GM23338 (cell line): ENCODE results near the gene ABL1. TPM values are rescaled to one million over a fixed set of nuclear protein-coding genes. Genes with fewer than 3 reads are reported as not detected.

Experiments used
- ATAC-seq: fragments of 200-7000 bp; cut with Tn5 transposase; 3 replicates; pipeline ENCODE4 v1.9.1; 2020
- DNase-seq: peaks from one replicate; pipeline ENCODE4 v3.0.0-alpha.2; 2015; ENCODE audit warnings: low spot score
- H2AFZ ChIP-seq: fragments of 200-600 bp; sonication (generic); 2 replicates; pipeline ENCODE4 v1.8.0; 2016; ENCODE audit warnings: antibody characterized with exemption, mild to moderate bottlenecking, moderate library complexity
- H3F3A ChIP-seq: fragments of 200-600 bp; sonication (generic); replicated peaks from 2 replicates; pipeline ENCODE4 v1.8.0; 2017; ENCODE audit warnings: antibody characterized with exemption, mixed run types, low read depth
- H3K27ac ChIP-seq: fragments of 200-600 bp; sonication (generic); 2 replicates; pipeline ENCODE4 v1.6.1; 2016; ENCODE audit warnings: low read depth
- H3K27me3 ChIP-seq: fragments of 200-600 bp; sonication (generic); 2 replicates; pipeline ENCODE4 v1.8.0; 2016; ENCODE audit warnings: mild to moderate bottlenecking, mixed run types, moderate library complexity; ENCODE audit not compliant: insufficient read depth
- H3K36me3 ChIP-seq: fragments of 200-600 bp; sonication (generic); 2 replicates; pipeline ENCODE4 v1.8.0; 2016; ENCODE audit warnings: mild to moderate bottlenecking; ENCODE audit not compliant: insufficient read depth
- H3K4me1 ChIP-seq: fragments of 200-600 bp; sonication (generic); 2 replicates; pipeline ENCODE4 v1.8.0; 2016; ENCODE audit warnings: mild to moderate bottlenecking, moderate library complexity; ENCODE audit not compliant: insufficient read depth
- H3K4me2 ChIP-seq: fragments of 200-600 bp; sonication (generic); 2 replicates; pipeline ENCODE4 v1.7.1; 2017; ENCODE audit warnings: mixed run types
- H3K4me3 ChIP-seq: fragments of 200-600 bp; sonication (generic); 2 replicates; pipeline ENCODE4 v1.6.1; 2016; ENCODE audit warnings: mixed run types
- H3K79me2 ChIP-seq: fragments of 200-600 bp; sonication (generic); replicated peaks from 2 replicates; pipeline ENCODE4 v1.8.0; 2017; ENCODE audit warnings: mild to moderate bottlenecking; ENCODE audit not compliant: insufficient read depth
- H3K9me2 ChIP-seq: fragments of 200-600 bp; sonication (generic); 2 replicates; pipeline ENCODE4 v1.8.0; 2017; ENCODE audit not compliant: insufficient read depth
- H4K20me1 ChIP-seq: fragments of 200-600 bp; sonication (generic); replicated peaks from 2 replicates; pipeline ENCODE4 v1.8.0; 2017; ENCODE audit warnings: mild to moderate bottlenecking; ENCODE audit not compliant: insufficient read depth
- H3K27ac Mint-ChIP-seq: 2 replicates; pipeline ENCODE4 v1.8.0; 2020; ENCODE audit warnings: inconsistent platforms, mild to moderate bottlenecking, moderate library complexity, mixed read lengths
- H3K27me3 Mint-ChIP-seq: 3 replicates; pipeline ENCODE4 v1.8.0; 2022; ENCODE audit warnings: low read depth, mild to moderate bottlenecking, moderate library complexity, mixed read lengths, inconsistent platforms; ENCODE audit not compliant: insufficient read depth, poor library complexity
- H3K36me3 Mint-ChIP-seq: 3 replicates; pipeline ENCODE4 v1.8.0; 2021; ENCODE audit warnings: low read depth, mild to moderate bottlenecking, inconsistent platforms, moderate library complexity, mixed read lengths
- H3K4me1 Mint-ChIP-seq: 3 replicates; pipeline ENCODE4 v1.8.0; 2020; ENCODE audit warnings: mild to moderate bottlenecking, inconsistent platforms, mixed read lengths
- H3K4me3 Mint-ChIP-seq: 3 replicates; pipeline ENCODE4 v1.8.0; 2021; ENCODE audit warnings: moderate library complexity, mild to moderate bottlenecking, inconsistent platforms, mixed read lengths
- H3K9me3 Mint-ChIP-seq: 3 replicates; pipeline ENCODE4 v1.8.0; 2020; ENCODE audit warnings: moderate library complexity, mild to moderate bottlenecking, inconsistent platforms, mixed read lengths
- CREB1 ChIP-seq: fragments of 250-450 bp; sonication (Bioruptor Pico); IDR thresholded peaks from 2 replicates; pipeline ENCODE4 v1.5.0; 2020; ENCODE audit warnings: low read depth, mild to moderate bottlenecking, moderate library complexity
- CTCF ChIP-seq, 2 experiments: fragments of 200-600 bp in 1 of 2; sonication (generic) in 1 of 2; conservative IDR thresholded peaks; 2 replicates each; pipeline versions ENCODE4 v1.5.1 to v1.6.1; 2016 to 2017; ENCODE audit warnings: antibody characterized with exemption in 2 of 2, low read depth in 2 of 2, mild to moderate bottlenecking in 2 of 2, moderate library complexity in 1 of 2
- ETS1 ChIP-seq: IDR thresholded peaks from 2 replicates; pipeline ENCODE4 v1.6.1; 2016; ENCODE audit warnings: antibody characterized with exemption
- EZH2 ChIP-seq: fragments of 200-600 bp; sonication (generic); IDR thresholded peaks from one replicate; pipeline ENCODE4 v1.8.0; 2017; ENCODE audit warnings: antibody characterized with exemption, mild to moderate bottlenecking, low read depth; ENCODE audit not compliant: unreplicated experiment
- EZH2phosphoT487 ChIP-seq: fragments of 200-600 bp; sonication (generic); IDR thresholded peaks from one replicate; pipeline ENCODE4 v1.8.1; 2018; ENCODE audit warnings: antibody characterized with exemption; ENCODE audit not compliant: unreplicated experiment
- JUNB ChIP-seq: IDR thresholded peaks from one replicate; pipeline ENCODE4 v1.6.1; 2016; ENCODE audit warnings: antibody characterized with exemption; ENCODE audit not compliant: unreplicated experiment
- NANOG ChIP-seq: IDR thresholded peaks from 2 replicates; pipeline ENCODE4 v1.6.1; 2016; ENCODE audit warnings: antibody characterized with exemption, borderline replicate concordance
- POLR2AphosphoS5 ChIP-seq: IDR thresholded peaks from 2 replicates; pipeline ENCODE4 v1.6.1; 2016; ENCODE audit warnings: antibody characterized with exemption, low read depth
- STAT1 ChIP-seq: IDR thresholded peaks from one replicate; pipeline ENCODE4 v1.6.1; 2016; ENCODE audit warnings: antibody characterized with exemption; ENCODE audit not compliant: unreplicated experiment
- ZNF114 ChIP-seq: fragments of 250-450 bp; sonication (Bioruptor Pico); IDR thresholded peaks from 2 replicates; pipeline ENCODE4 v1.5.0; 2020; ENCODE audit warnings: mild to moderate bottlenecking, moderate library complexity
- ZNF331 ChIP-seq: fragments of 250-450 bp; sonication (Bioruptor Pico); IDR thresholded peaks from 2 replicates; pipeline ENCODE4 v1.5.0; 2020; ENCODE audit warnings: low read depth, mild to moderate bottlenecking, moderate library complexity
- polyA plus RNA-seq: library from polyadenylated mRNA; unstranded; fragments of >200 nt; fragmentation: Nextera tagmentation; extraction: Ambion mirVana; gene quantifications from 2 replicates; pipeline ENCODE4 v1.2.1, GENCODE V29; 2016
- total RNA-seq: library from RNA; depleted of rRNA; stranded (reverse); fragments of >200 nt; shearing (Covaris generic); gene quantifications from 2 replicates; pipeline ENCODE4 v1.2.3, GENCODE V29; 2014
- TF ChIP-seq, protein P1 (sequence below): IDR thresholded peaks from one replicate; pipeline ENCODE4 v1.6.1; 2018; ENCODE audit warnings: antibody characterized with exemption; ENCODE audit not compliant: unreplicated experiment
- TF ChIP-seq, protein P2 (sequence below): fragments of 250-450 bp; sonication (Bioruptor Pico); IDR thresholded peaks from 2 replicates; pipeline ENCODE4 v1.5.0; 2020; ENCODE audit warnings: mild to moderate bottlenecking, moderate library complexity

ABL1 gene
- total and polyA plus RNA-seq, 2 experiments from 2014 or later: 20.7 to 85.1 TPM

- H3K4me1 Mint-ChIP-seq: no peaks in the 10 kb centered on the region
- H3K27ac Mint-ChIP-seq: no peak overlapping the region
- Histone ChIP-seq H3K27me3 (no peaks in the 10 kb centered on the region), H3K36me3 (no peaks in the 10 kb centered on the region), H2AFZ (no peak overlapping the region), H3K9me2 (no peaks in the 10 kb centered on the region), H3K4me2 (no peak overlapping the region), H3K79me2 (no peaks in the 10 kb centered on the region), H3K27ac (no peak overlapping the region), H4K20me1 (no peaks in the 10 kb centered on the region), H3K4me3 (no peak overlapping the region), H3F3A (no peaks in the 10 kb centered on the region), H3K4me1 (no peaks in the 10 kb centered on the region)
- no peaks in the 10 kb centered on the region for H3K36me3 Mint-ChIP-seq
- no peaks in the 10 kb centered on the region for H3K9me3 Mint-ChIP-seq
- DNase-seq: no peak
- peaks cover 14% of the 10 kb centered on the region for H3K27me3 Mint-ChIP-seq
- no peak for TF ChIP-seq CREB1
- no peak for TF ChIP-seq JUNB
- TF ChIP-seq CTCF (conservative IDR thresholded peaks at IDR 0.05; ENCODE audit: low read depth in 2 of 2): no peak
- no peak for TF ChIP-seq ZNF331
- TF ChIP-seq, protein P1, sequence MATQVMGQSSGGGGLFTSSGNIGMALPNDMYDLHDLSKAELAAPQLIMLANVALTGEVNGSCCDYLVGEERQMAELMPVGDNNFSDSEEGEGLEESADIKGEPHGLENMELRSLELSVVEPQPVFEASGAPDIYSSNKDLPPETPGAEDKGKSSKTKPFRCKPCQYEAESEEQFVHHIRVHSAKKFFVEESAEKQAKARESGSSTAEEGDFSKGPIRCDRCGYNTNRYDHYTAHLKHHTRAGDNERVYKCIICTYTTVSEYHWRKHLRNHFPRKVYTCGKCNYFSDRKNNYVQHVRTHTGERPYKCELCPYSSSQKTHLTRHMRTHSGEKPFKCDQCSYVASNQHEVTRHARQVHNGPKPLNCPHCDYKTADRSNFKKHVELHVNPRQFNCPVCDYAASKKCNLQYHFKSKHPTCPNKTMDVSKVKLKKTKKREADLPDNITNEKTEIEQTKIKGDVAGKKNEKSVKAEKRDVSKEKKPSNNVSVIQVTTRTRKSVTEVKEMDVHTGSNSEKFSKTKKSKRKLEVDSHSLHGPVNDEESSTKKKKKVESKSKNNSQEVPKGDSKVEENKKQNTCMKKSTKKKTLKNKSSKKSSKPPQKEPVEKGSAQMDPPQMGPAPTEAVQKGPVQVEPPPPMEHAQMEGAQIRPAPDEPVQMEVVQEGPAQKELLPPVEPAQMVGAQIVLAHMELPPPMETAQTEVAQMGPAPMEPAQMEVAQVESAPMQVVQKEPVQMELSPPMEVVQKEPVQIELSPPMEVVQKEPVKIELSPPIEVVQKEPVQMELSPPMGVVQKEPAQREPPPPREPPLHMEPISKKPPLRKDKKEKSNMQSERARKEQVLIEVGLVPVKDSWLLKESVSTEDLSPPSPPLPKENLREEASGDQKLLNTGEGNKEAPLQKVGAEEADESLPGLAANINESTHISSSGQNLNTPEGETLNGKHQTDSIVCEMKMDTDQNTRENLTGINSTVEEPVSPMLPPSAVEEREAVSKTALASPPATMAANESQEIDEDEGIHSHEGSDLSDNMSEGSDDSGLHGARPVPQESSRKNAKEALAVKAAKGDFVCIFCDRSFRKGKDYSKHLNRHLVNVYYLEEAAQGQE: no peak
- TF ChIP-seq, protein P2, sequence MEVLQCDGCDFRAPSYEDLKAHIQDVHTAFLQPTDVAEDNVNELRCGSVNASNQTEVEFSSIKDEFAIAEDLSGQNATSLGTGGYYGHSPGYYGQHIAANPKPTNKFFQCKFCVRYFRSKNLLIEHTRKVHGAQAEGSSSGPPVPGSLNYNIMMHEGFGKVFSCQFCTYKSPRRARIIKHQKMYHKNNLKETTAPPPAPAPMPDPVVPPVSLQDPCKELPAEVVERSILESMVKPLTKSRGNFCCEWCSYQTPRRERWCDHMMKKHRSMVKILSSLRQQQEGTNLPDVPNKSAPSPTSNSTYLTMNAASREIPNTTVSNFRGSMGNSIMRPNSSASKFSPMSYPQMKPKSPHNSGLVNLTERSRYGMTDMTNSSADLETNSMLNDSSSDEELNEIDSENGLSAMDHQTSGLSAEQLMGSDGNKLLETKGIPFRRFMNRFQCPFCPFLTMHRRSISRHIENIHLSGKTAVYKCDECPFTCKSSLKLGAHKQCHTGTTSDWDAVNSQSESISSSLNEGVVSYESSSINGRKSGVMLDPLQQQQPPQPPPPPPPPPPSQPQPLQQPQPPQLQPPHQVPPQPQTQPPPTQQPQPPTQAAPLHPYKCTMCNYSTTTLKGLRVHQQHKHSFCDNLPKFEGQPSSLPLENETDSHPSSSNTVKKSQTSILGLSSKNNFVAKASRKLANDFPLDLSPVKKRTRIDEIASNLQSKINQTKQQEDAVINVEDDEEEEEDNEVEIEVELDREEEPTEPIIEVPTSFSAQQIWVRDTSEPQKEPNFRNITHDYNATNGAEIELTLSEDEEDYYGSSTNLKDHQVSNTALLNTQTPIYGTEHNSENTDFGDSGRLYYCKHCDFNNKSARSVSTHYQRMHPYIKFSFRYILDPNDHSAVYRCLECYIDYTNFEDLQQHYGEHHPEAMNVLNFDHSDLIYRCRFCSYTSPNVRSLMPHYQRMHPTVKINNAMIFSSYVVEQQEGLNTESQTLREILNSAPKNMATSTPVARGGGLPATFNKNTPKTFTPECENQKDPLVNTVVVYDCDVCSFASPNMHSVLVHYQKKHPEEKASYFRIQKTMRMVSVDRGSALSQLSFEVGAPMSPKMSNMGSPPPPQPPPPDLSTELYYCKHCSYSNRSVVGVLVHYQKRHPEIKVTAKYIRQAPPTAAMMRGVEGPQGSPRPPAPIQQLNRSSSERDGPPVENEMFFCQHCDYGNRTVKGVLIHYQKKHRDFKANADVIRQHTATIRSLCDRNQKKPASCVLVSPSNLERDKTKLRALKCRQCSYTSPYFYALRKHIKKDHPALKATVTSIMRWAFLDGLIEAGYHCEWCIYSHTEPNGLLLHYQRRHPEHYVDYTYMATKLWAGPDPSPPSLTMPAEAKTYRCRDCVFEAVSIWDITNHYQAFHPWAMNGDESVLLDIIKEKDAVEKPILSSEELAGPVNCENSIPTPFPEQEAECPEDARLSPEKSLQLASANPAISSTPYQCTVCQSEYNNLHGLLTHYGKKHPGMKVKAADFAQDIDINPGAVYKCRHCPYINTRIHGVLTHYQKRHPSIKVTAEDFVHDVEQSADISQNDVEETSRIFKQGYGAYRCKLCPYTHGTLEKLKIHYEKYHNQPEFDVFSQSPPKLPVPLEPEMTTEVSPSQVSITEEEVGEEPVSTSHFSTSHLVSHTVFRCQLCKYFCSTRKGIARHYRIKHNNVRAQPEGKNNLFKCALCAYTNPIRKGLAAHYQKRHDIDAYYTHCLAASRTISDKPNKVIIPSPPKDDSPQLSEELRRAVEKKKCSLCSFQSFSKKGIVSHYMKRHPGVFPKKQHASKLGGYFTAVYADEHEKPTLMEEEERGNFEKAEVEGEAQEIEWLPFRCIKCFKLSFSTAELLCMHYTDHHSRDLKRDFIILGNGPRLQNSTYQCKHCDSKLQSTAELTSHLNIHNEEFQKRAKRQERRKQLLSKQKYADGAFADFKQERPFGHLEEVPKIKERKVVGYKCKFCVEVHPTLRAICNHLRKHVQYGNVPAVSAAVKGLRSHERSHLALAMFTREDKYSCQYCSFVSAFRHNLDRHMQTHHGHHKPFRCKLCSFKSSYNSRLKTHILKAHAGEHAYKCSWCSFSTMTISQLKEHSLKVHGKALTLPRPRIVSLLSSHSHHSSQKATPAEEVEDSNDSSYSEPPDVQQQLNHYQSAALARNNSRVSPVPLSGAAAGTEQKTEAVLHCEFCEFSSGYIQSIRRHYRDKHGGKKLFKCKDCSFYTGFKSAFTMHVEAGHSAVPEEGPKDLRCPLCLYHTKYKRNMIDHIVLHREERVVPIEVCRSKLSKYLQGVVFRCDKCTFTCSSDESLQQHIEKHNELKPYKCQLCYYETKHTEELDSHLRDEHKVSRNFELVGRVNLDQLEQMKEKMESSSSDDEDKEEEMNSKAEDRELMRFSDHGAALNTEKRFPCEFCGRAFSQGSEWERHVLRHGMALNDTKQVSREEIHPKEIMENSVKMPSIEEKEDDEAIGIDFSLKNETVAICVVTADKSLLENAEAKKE: no peak
- TF ChIP-seq STAT1: no peak
- no peak for TF ChIP-seq EZH2
- no peak for TF ChIP-seq ZNF114
- no peak for TF ChIP-seq POLR2AphosphoS5
- TF ChIP-seq EZH2phosphoT487: no peak
- no peak for TF ChIP-seq NANOG
- TF ChIP-seq ETS1: no peak
- H3K4me3 Mint-ChIP-seq: no peak overlapping the region
- ATAC-seq: no peak
Observed at GRCh38 chr9:130900701-130901497, 65.8 kb downstream of the ABL1 start.
